GM19240 (cell line): Measurements from ENCODE around the gene USHBP1.

Experiments
- DNase-seq: peaks from one replicate; pipeline ENCODE4 v3.0.0; 2011; ENCODE audit warnings: low spot score; ENCODE audit not compliant: insufficient read length

The USHBP1 gene

GRCh38 chr19:17264641-17264979 lies at the start of gene USHBP1:
TSS of gene USHBP1 (minus strand) at chr19:17264745. CDS start at chr19:17264299, 446 bp downstream.
- DNase-seq = no peak

DNA sequence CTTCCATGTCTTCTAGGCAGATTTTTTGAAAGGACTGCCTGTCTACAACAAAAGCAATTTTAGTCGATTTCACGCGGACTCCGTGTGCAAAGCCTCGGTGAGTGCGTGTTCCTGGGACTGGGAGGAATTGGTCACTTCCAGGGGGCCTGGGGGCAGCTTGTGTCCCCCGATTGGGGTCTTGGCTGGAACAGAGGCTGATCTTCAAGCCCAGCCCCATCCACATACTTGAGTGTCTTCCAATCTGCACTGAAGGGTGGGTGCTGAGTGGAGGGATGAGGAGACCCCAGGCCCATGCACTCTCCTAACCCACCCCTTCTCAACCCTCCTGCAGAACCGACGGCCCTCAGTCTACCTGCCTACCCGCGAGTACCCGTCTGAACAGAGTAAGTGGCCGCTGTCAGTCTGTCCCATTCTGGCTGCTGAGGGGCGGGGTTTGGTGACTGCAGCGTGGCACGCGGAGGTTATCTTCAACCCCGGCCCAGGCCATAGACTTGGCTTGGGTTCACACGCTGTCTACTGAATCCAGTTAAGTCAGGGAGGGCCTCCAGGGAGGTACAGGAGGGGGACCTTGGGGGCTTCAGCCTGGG lies 49.6 kb upstream of the USHBP1 start:
- no peak for DNase-seq

GRCh38 chr19:17312189-17313113 lies 47.9 kb upstream of the USHBP1 start:
- no peak for DNase-seq

DNA sequence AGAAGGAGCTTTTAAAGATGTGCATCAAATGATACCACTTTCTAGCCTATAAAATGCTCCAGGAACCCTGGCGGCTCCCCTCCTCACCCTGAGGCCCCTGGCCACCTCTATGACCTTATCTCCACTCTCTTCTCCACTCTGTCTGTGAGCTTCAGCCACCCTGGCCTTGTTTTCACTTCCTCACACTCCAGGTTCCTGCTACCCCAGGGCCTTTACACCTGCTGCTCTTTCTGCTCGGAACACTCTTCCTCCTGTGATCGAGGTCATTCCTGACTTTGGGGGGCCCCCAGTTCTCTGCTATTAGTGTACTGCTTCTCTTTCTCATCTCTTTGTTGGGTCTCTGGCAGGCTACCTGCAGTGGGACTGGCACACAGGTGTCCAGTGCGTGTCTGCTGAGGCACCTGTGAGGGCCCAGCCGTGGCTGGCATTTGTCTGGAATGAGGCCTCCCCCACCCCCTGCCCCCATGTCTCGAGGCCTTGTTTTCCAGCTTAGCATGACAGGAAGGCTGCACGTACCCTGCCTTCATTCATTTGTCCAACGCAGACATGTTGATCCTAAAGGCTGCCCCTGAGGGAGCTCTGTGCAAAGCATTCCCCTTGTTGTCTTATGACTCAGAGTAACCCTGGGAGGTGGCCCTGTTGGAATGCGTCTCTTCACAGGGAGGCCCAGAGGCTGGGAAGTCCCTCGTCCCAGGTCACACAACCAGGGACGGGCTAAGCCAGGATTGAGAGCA lies 47.1 kb upstream of the USHBP1 start:
- no peak for DNase-seq

GRCh38 chr19:17309965-17310461 lies 45.5 kb upstream of the USHBP1 start:
- no peak for DNase-seq

- DNase-seq = peak; percentile 97
Measured at GRCh38 chr19:17309198-17309964, 44.8 kb upstream of the USHBP1 start, which contains the start of gene DDA1. TSS of gene DDA1 (plus strand) at chr19:17309563. CDS start at chr19:17309655, 92 bp downstream.

GRCh38 chr19:17307876-17308377 lies 43.4 kb upstream of the USHBP1 start:
- no peak for DNase-seq

- no peak for DNase-seq
Measured at GRCh38 chr19:17306285-17306714, 41.8 kb upstream of the USHBP1 start.

DNA sequence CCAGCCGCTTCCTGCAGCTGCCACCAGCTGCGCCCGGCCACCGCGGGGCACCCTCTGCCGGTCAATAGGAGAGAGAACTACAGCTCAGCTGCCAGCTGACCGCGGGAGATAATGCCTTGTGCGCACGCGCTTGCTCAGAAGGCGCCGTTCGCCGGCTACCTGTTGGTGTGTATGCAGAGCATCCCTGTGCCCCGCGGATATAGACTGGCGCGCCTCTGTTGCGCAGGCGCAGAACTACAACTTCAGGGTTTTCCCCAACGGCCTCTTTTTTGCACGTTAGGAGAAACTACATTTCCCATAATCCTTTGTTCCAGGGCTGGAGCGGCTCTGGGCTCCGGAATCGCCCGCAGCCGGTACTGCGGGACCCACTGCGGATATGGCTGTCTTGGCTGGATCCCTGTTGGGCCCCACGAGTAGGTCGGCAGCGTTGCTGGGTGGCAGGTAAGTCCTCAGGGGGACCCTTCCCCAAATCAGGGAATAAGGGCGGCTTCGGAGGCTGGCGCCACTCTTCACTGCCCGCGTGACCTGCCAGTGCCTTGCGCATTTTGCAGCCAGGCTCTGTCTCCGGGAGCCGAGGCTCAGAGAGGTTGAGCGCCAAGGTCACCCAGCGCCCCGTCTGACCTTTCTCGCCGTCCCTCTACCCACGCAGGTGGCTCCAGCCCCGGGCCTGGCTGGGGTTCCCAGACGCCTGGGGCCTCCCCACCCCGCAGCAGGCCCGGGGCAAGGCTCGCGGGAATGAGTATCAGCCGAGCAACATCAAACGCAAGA lies 41.2 kb upstream of the USHBP1 start, which contains the start of gene MRPL34:
Gene MRPL34, plus strand, starts transcription at position 356 of the 768 bp plus-strand sequence. Its CDS starts 21 bp downstream, at position 377.
- DNase-seq = peak; percentile 81

DNA sequence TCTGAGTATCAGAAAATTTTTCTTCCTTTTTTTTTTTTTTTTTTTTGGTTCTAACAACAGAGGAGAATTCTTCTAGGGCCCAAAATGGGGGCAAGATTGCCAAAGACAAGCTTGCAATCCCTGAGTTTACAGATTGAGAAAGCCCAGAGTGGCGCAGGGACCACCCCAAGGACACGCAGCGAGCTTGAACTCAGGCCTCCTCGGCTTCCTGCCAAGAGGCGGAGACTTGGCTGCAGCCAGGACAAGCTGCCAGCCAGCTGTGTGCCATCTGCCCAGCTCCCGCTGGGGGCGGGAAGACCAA lies 40.6 kb upstream of the USHBP1 start:
- DNase-seq = no peak

- DNase-seq = no peak
Measured at GRCh38 chr19:17304386-17305215, 40.1 kb upstream of the USHBP1 start.

DNA sequence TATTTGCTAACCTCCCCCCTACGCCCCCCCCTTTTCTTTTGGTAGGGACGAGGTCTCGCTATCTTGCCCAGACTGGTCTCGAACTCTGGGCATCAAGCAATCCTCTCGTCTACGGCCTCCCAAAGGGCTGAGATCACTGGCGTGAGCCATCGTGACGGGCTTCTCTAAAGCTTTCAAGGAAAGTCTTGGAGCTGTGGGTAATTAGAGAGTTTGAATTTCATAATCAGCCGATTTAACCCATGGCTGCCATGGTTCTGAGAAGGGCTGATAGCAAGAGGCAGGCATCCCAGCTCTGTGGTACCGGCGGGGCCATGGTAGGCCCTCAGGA lies 39.4 kb upstream of the USHBP1 start:
- no peak for DNase-seq

DNA sequence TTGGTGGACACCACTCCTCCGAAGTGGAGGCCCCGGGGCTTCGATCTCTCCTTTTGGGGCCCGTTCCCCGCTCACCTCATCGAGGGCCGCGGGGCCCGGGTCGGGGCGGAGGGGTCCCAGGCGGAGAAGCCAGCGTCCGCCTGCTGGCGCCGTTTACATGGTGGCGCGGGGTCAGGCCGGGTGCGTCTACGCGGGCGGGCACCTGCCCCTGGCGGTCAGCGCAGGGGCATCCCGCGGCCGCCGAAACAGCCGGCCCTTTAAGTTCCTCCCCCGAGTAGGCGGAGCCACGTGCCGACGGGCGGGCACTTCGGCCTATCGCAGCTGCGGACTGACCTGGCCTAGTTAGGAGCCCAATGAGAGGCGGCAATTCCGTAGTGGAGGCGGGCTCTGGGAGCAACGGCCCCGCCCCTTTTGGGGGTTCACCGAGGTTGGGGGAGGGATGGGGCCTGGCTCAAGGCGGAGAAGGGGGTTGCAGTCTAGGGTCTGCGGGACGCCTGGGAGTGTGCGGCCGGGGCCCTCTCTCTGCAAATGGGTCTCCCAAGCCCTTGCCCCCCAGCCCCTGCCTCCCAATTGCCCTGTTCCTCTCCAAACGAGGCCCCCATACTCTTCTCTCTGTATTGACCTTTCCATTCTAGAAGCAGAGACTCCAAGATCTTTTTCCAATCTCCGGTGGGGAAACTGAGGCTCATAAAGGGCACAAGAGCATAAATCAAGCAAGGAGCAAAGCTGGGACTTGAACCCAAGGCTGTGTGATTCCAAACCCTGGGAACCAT lies 38.8 kb upstream of the USHBP1 start, which contains the start of gene ABHD8:
Gene ABHD8, minus strand, starts transcription at position 259 of the 773 bp plus-strand sequence. CDS start 1,809 bp downstream, outside the sequence.
- DNase-seq = peak; percentile 95

DNA sequence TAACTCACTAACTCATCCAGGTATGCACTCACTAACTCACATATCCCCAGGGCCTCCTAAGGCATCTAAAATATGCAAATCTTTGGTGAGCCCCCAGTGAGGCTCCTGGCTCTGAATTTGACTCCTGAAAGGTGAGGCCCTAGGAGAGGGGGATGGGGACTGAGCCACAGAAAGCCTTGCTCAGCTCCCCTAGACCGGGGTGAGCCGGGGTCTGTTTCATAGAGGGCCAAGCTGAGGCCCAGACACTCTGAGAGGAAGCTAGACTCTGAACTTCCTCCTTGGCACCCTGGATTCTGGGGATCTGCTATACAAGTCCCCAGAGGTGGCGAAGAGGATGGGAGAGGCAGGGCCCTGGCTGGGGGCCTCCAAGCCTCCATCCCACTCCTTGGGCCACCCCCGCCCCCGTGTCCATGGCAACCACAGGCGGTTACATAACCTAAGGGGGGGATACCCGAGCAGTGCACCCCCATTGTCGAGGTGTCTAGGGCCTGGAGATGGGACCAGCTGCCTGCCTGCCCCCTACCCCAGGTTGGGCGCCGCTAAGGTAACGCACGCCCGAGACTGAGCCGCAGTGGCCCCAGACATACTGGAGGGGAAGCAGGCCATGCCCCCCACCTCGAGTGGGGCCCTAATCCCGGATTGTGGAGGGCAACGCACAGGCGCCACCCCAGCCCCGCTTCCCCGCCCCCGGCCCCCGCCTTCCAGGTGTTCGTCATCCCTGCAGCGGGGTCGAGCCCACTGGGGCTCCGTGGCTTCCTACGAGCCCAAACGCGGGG lies 38.0 kb upstream of the USHBP1 start:
- DNase-seq = no peak

DNA sequence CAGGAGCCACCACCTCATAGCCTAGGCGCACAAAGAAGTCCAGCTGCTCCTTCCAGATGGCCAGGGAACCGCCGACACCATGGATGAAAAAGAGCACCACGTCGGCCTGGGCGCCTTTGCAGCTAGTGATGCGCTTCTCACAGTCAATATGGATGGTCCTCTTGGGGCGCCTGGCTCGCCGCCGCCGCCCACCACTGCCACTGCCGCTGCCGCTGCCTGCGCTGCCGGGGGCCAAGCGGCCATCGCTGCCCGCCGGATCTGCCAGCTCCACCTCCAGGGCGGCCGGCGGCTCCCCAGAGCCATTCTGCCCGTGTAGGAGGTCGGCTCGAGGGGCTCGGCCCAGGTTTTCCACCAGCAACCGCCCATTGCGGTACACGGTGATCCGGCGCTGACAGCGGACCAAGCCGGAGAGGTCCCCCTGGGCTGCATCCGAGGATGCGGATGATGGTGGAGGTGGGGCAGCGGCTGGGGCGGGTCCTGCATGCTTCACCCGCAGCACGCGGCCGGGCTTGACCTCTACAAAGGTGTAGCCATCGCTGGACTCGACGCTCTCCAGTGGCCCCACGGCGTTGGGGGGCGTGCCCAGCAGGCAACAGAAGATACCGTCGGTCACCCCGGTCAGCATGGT lies 36.6 kb upstream of the USHBP1 start:
- no peak for DNase-seq

DNA sequence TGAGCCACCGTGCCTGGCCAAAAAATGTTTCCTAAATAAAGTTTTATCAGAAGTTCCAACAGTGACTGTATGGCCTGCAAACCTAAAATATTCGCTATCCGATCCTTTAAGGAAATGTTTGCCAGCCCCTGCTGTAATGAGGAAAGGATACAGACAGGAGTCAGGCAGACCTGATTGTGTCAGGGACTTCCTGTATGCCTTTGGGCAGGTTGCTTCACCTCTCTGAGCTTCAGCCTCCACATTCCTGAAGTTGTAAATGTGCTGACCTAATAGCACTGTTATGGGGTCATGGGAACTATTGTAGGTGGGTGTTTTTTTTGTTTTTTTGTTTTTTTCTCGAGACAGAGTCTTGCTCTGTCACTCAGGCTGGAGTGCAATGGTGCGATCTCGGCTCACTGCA lies 32.4 kb upstream of the USHBP1 start:
- DNase-seq = no peak

DNA sequence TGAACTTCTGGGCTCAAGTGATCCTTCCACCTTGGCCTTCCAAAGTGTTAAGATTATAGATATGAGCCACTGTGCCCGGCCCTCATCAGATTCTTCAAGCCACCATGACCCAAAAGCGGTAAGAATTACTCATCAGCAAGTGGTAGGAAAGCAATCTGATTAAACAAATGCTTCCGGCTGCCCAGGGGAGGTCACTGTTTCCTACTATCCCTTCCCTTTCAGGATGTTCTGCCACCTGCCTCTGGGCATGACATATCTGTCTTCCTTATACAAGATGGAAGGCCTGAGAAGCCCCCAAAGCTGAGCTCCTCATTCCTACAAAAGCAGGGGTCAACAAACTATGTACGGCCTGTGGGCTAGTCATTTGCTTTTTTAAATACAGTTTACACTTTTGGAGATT lies 31.7 kb upstream of the USHBP1 start:
- no peak for DNase-seq
